Brain microvascular endothelial cell (primary cell): ENCODE measurements around the gene ICA1.

Experiments used
- DNase-seq: peaks from one replicate; pipeline ENCODE4 v3.0.0-alpha.2; 2020
- H3K27ac ChIP-seq: fragments of 250-450 bp; sonication (Bioruptor Pico); 2 replicates; pipeline ENCODE4 v1.5.1; 2020; ENCODE audit warnings: mild to moderate bottlenecking, moderate library complexity
- H3K27me3 ChIP-seq: fragments of 250-450 bp; sonication (Bioruptor Pico); replicated peaks from 2 replicates; pipeline ENCODE4 v1.5.1; 2020; ENCODE audit warnings: mild to moderate bottlenecking
- H3K36me3 ChIP-seq: fragments of 250-450 bp; sonication (Bioruptor Pico); replicated peaks from 2 replicates; pipeline ENCODE4 v1.5.1; 2020; ENCODE audit warnings: mild to moderate bottlenecking
- H3K4me3 ChIP-seq: 2 replicates; pipeline ENCODE4 v1.5.1; 2011; ENCODE audit warnings: low read depth, mild to moderate bottlenecking, control low read depth, low read length, moderate library complexity
- in situ Hi-C: cut with HindIII; loops from 2 replicates; pipeline ENCODE4 v1.10.0; 2017; ENCODE audit warnings: low sequenced_read_pairs, low pct_ligation_motif_present
- TF ChIP-seq, protein P1 (sequence below): IDR thresholded peaks from 2 replicates; pipeline ENCODE4 v1.5.1; 2011; ENCODE audit warnings: low read depth, mild to moderate bottlenecking, moderate library complexity, low read length, control low read depth, inconsistent platforms; ENCODE audit errors: missing control alignments

The ICA1 gene

DNA sequence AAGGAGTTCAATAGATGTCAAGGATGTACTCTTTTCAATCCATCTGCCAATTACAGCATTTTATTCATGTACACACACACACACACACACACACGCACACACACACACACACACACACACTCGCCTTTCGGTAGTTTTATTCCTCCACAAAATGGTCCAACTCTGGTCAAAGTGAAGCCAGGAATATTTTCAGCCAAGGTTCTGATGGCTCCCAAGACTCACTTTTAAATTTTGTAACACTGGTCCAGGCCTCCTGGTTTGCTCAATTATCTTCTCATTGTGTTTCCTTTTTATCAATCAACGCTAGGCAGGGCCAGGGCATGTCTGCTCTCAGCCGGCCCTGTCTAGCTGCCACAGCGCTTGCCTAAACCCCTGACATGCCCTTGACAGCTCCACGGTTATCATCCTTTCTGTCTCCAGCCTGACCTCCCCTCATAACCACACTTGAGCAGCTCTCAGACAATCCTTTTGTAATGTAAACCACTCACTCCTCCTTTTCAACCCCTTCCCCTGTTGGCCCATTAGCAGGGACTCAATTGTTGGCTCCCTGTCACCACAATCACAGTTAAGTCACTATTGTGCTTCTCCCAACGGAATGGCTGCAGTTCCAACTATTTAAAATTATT, 115.1 kb downstream of the ICA1 start:
- Histone ChIP-seq H3K27me3 (no peaks in the 10 kb centered on the region), H3K27ac (no peak overlapping the region), H3K4me3 (no peak overlapping the region), H3K36me3 (no peaks in the 10 kb centered on the region)
- no peak for DNase-seq
- in situ Hi-C loops, result no loop called here
- TF ChIP-seq, protein P1, sequence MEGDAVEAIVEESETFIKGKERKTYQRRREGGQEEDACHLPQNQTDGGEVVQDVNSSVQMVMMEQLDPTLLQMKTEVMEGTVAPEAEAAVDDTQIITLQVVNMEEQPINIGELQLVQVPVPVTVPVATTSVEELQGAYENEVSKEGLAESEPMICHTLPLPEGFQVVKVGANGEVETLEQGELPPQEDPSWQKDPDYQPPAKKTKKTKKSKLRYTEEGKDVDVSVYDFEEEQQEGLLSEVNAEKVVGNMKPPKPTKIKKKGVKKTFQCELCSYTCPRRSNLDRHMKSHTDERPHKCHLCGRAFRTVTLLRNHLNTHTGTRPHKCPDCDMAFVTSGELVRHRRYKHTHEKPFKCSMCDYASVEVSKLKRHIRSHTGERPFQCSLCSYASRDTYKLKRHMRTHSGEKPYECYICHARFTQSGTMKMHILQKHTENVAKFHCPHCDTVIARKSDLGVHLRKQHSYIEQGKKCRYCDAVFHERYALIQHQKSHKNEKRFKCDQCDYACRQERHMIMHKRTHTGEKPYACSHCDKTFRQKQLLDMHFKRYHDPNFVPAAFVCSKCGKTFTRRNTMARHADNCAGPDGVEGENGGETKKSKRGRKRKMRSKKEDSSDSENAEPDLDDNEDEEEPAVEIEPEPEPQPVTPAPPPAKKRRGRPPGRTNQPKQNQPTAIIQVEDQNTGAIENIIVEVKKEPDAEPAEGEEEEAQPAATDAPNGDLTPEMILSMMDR, result no peak

DNA sequence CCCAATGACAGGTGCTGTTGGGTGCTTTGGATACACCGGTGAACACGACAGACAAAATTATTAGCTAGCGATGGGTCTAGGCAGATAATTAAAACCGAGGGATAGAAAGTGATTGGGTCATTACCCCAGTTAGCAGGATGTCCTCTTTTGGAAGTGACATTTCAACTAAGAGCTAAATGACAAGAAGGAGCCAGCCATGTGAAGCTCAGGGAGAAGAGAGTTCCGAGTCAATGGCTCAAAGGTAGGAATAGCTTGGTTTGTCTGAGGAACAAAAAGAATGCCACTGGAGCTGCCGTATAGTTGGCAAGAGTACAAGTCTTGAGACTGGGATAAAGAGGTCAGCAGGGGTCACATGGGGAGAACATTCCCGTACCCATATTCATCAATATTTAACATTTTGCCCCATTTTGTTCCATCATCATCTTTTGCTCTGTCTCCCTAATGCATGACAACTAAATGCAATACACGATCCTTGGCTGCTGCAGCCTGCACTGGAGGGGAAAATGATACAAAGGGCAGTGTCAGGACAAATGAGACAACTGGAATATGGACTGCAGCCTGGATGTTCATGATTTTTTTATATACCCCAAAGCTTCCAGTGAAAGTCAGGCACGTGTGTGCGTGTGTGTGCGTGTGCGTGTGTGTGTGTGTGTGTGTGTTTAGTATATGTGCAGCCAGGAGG, 115.7 kb downstream of the ICA1 start:
- H3K4me3 ChIP-seq, result no peak overlapping the region
- TF ChIP-seq, protein P1, result no peak
- no peak for DNase-seq
- no peaks in the 10 kb centered on the region for H3K27me3 ChIP-seq
- H3K36me3 ChIP-seq, result no peaks in the 10 kb centered on the region
- no peak overlapping the region for H3K27ac ChIP-seq
- in situ Hi-C loops, result no loop called here

DNA sequence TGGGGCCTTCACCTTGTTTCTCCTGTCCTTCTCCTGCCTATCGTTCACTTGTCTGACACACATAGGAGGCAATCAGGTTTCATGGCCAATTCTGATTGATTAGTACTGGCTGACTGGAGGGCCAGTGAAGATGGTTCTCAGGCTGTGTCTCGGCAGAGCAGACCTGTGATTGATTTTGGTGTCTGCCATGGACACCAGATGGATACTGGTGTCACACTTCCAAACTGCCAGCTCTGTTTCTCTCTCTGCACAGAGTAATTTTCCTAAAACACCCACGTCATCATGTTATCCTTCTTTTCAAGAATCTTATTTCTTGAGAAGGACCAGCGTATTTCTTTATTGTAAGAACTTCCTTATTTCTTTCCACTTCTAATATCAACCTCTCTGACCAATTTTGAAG, 117.1 kb downstream of the ICA1 start:
- TF ChIP-seq, protein P1, result no peak
- no peak overlapping the region for H3K27ac ChIP-seq
- no peaks in the 10 kb centered on the region for H3K36me3 ChIP-seq
- in situ Hi-C loops, result no loop called here
- no peaks in the 10 kb centered on the region for H3K27me3 ChIP-seq
- no peak overlapping the region for H3K4me3 ChIP-seq
- DNase-seq, result no peak

DNA sequence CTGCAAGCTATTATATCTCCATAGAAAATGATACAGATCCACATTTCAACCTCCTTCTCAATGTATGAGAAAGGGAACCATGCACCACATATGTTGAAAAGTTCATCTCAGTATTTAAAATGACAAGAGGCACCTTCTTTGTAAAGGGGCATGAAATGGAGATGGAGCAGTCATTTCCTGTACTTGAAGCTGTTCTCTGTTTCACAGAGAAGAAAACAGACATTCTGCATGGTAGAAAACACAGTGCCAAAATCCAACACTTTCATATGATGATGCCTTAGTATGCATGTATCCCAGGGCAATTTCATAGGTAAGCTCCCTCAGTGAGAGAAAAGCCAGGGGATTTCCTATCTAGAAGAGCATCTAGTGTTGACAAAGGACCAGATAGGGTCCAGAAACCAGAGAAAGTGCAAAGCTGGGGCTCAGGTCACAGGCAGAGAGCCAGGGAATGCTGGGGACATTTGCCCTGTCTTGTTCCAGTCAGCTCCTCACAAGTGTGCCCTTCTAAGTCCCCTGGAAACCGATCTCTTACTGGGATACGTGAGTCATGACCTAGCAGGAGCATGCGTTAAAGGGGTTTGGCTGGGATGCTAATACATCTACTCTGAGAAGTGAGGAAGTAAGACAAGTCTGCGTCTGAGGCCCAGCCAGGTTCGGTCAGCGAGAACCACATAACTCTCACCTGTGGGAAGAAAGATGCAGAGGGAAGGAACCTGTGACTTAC, 118.7 kb downstream of the ICA1 start:
- no peak overlapping the region for H3K27ac ChIP-seq
- no peak for DNase-seq

DNA sequence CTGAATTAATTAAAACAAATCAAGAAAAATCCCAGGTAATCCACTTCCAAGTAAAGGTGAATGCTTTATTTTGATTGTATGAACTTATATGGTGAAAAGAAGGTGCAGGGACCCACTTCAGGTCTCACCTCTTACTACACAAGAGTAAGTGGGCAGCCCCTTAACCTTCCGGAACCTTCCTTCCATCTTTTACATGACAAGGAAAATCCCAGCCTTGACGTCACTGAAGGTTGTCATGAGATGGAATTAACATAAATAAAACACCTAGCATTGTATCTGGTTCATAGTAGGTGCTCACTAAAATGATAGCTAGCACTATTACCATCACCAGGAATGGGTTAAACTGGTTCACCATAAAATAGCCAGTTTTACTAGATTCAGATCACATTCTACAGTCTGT, 119.5 kb downstream of the ICA1 start:
- Histone ChIP-seq H3K27me3 (no peaks in the 10 kb centered on the region), H3K36me3 (no peaks in the 10 kb centered on the region), H3K4me3 (no peak overlapping the region), H3K27ac (no peak overlapping the region)
- in situ Hi-C loops, result no loop called here
- TF ChIP-seq, protein P1, result no peak
- DNase-seq, result no peak

More for the DNA sequence above, 118.7 kb downstream of the ICA1 start:
- in situ Hi-C loops, result no loop called here
- no peak overlapping the region for H3K4me3 ChIP-seq
- no peaks in the 10 kb centered on the region for H3K36me3 ChIP-seq
- TF ChIP-seq, protein P1, result no peak
- no peaks in the 10 kb centered on the region for H3K27me3 ChIP-seq
